Central memory CD8-positive, alpha-beta T cell (primary cell): ENCODE results near the gene ZNF236.
A peak's percentile ranks its signal among the peaks of the same experiment; 100 is the strongest.

Source experiments
- ATAC-seq: fragments of 150-1000 bp; cut with Tn5 transposase; replicated peaks from 2 replicates; pipeline ENCODE4 v1.10.0; 2022; ENCODE audit warnings: mild to moderate bottlenecking, moderate FRiP score, moderate number of reproducible peaks; ENCODE audit not compliant: poor library complexity, severe bottlenecking; ENCODE audit errors: extremely low read depth
- DNase-seq, 2 donors: peaks; one replicate each; pipeline ENCODE4 v3.0.0; 2021; ENCODE audit warnings: low spot score in 2 of 2
- H3K27ac Mint-ChIP-seq: one replicate; pipeline ENCODE4 v1.8.0; 2022; ENCODE audit warnings: low read depth, mild to moderate bottlenecking, moderate library complexity, mixed read lengths
- H3K27me3 Mint-ChIP-seq: one replicate; pipeline ENCODE4 v1.8.0; 2022; ENCODE audit warnings: mixed read lengths
- H3K36me3 Mint-ChIP-seq: one replicate; pipeline ENCODE4 v1.8.0; 2022; ENCODE audit warnings: mild to moderate bottlenecking, moderate library complexity, mixed read lengths; ENCODE audit not compliant: insufficient read depth
- H3K4me1 Mint-ChIP-seq: one replicate; pipeline ENCODE4 v1.8.0; 2022; ENCODE audit warnings: mixed read lengths
- H3K4me3 Mint-ChIP-seq: one replicate; pipeline ENCODE4 v1.8.0; 2022; ENCODE audit warnings: mild to moderate bottlenecking, moderate library complexity, mixed read lengths
- H3K9me3 Mint-ChIP-seq: one replicate; pipeline ENCODE4 v1.8.0; 2022; ENCODE audit warnings: mixed read lengths

Gene ZNF236

GRCh38 chr18:76979906-76980305, 157.5 kb downstream of the ZNF236 start:
- Mint-ChIP-seq H3K27me3 (no peaks in the 10 kb centered on the region), H3K9me3 (no peaks in the 10 kb centered on the region), H3K27ac (no peak overlapping the region), H3K4me3 (no peak overlapping the region), H3K4me1 (peaks cover 11% of the 10 kb centered on the region), H3K36me3 (peaks cover 21% of the 10 kb centered on the region)
- no peak for ATAC-seq
- DNase-seq = no peak

DNA sequence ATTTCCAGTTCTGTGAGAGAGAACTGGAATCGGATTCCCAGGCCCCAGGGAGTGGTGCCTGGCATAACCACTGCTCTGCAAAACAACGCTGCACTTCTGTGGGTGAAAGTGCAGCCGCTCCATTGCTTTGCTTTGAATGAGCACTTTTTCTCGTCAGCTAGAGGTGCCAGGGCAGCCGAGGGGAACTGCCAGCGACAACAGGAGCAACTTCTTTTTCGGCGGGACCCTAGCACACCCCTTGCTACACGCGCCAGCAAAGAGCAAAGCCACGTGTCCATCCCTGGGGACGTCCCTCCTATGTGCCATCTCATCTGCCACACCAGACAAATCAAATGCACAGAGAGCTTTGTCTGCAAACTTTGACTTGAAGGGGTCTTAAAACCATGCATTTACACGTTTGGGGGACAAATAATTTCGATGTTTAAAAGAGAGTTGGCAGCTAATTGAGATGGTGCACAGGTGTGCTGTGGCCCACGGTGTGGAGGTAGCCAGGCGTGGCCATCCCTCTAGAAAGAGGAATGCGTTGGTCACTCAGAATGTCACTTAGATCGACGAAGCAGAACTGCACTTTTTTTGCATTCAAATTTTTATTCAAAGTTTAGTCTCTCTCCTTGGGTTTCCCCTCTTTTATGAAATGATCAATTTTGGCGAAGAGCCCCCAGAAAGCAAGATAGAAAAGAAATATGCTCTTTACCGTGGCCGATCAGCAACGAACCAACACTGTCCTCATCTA, 158.5 kb downstream of the ZNF236 start:
- no peak overlapping the region for H3K4me3 Mint-ChIP-seq
- no peak for ATAC-seq
- peaks cover 21% of the 10 kb centered on the region for H3K36me3 Mint-ChIP-seq
- no peaks in the 10 kb centered on the region for H3K27me3 Mint-ChIP-seq
- DNase-seq = no peak
- H3K9me3 Mint-ChIP-seq = no peaks in the 10 kb centered on the region
- H3K4me1 Mint-ChIP-seq = peaks cover 11% of the 10 kb centered on the region
- H3K27ac Mint-ChIP-seq = no peak overlapping the region

- H3K4me3 Mint-ChIP-seq = no peak overlapping the region
- peaks cover 11% of the 10 kb centered on the region for H3K4me1 Mint-ChIP-seq
- no peaks in the 10 kb centered on the region for H3K27me3 Mint-ChIP-seq
- ATAC-seq (no peak), DNase-seq (no peak)
- H3K36me3 Mint-ChIP-seq = peaks cover 19% of the 10 kb centered on the region
- H3K27ac Mint-ChIP-seq = no peak overlapping the region
- no peaks in the 10 kb centered on the region for H3K9me3 Mint-ChIP-seq
Observed at GRCh38 chr18:76981396-76981968, 159.1 kb downstream of the ZNF236 start.

GRCh38 chr18:76982038-76982437, 159.7 kb downstream of the ZNF236 start:
- Mint-ChIP-seq H3K27me3 (no peaks in the 10 kb centered on the region), H3K27ac (peak overlapping the region; percentile 46), H3K4me1 (peaks cover 11% of the 10 kb centered on the region), H3K36me3 (peaks cover 16% of the 10 kb centered on the region), H3K9me3 (no peaks in the 10 kb centered on the region), H3K4me3 (no peak overlapping the region)
- ATAC-seq (no peak), DNase-seq (no peak)

GRCh38 chr18:76982841-76983583, 160.7 kb downstream of the ZNF236 start:
- ATAC-seq (peak; percentile 91), DNase-seq (peak; percentile 74 to 80)
- no peaks in the 10 kb centered on the region for H3K9me3 Mint-ChIP-seq
- peaks cover 17% of the 10 kb centered on the region for H3K36me3 Mint-ChIP-seq
- peaks cover 12% of the 10 kb centered on the region for H3K4me1 Mint-ChIP-seq
- H3K4me3 Mint-ChIP-seq = no peak overlapping the region
- H3K27ac Mint-ChIP-seq = peak overlapping the region; percentile 46
- no peaks in the 10 kb centered on the region for H3K27me3 Mint-ChIP-seq

DNA sequence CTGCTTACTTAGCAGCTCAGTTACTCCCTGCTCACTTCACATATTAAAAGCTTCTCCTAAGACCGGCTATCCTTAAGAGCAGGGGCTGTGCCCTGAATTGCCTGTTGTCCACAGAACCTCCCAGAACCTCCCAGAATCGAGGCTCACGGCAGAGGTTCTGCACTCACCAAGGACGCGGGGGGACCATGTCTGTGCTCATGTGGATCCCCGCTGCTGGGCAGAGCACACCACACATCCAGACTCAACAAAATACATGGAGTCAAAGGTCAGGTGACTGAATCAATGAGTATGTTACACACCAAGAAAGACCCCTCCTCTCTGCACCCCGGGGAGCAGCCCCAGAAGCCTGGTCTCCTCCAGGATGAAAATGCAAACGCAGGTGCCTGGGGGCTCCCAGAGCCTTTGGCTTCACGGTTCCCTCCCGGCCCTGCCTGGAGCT, 161.3 kb downstream of the ZNF236 start:
- Mint-ChIP-seq H3K27me3 (no peaks in the 10 kb centered on the region), H3K4me1 (peaks cover 16% of the 10 kb centered on the region), H3K36me3 (peaks cover 18% of the 10 kb centered on the region), H3K4me3 (no peak overlapping the region), H3K9me3 (no peaks in the 10 kb centered on the region), H3K27ac (peak overlapping the region; percentile 16)
- ATAC-seq = no peak
- DNase-seq = no peak

- Mint-ChIP-seq H3K27ac (peak overlapping the region; percentile 16), H3K4me1 (peaks cover 12% of the 10 kb centered on the region), H3K36me3 (peaks cover 20% of the 10 kb centered on the region), H3K9me3 (no peaks in the 10 kb centered on the region), H3K4me3 (no peak overlapping the region), H3K27me3 (no peaks in the 10 kb centered on the region)
- DNase-seq (no peak), ATAC-seq (no peak)
Observed at GRCh38 chr18:76984193-76985155, 162.1 kb downstream of the ZNF236 start.

DNA sequence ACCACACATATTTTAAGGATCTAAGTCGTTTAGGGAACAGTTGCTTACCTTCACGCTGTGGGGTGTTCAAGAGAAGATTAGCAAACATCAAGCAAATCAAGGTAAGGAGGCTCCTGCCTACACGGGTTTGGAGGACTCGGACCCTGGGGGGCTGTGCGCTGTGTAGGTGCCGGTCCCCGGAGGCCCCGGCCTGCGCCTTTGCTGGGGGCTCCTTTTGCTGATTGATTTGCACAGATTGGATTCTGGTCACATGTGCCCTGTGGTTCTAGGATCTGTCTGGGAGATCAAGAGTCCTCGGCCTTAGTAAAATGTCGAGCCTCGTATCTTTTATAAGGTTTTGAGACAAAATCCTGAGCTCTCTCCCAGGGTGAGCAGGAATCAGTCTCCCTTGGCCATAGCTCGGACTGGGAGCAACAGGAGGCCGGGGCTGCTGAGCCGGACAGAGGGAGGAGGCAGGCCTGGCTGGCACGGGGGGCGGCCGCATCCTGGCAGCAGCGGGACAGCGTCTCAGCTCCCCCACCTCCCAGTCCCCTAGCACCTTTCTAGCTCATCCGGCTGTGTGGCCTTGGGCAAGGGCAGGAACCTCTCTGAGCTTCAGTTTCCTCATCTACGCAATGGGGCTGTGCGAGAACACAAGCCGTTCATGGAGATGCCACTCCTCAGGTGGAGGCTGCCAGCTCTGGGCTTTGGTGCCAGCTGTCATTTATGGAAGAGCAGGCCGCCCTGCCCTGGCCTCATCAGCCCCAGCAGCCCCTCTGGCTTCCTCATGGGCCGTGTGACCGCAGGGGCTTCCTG, 163.0 kb downstream of the ZNF236 start:
- no peaks in the 10 kb centered on the region for H3K9me3 Mint-ChIP-seq
- peaks cover 18% of the 10 kb centered on the region for H3K36me3 Mint-ChIP-seq
- H3K4me3 Mint-ChIP-seq = no peak overlapping the region
- peaks cover 13% of the 10 kb centered on the region for H3K4me1 Mint-ChIP-seq
- DNase-seq (no peak), ATAC-seq (no peak)
- H3K27ac Mint-ChIP-seq = no peak overlapping the region
- no peaks in the 10 kb centered on the region for H3K27me3 Mint-ChIP-seq

GRCh38 chr18:76985951-76986236, 163.5 kb downstream of the ZNF236 start:
- no peak overlapping the region for H3K4me3 Mint-ChIP-seq
- no peaks in the 10 kb centered on the region for H3K27me3 Mint-ChIP-seq
- H3K9me3 Mint-ChIP-seq = no peaks in the 10 kb centered on the region
- H3K4me1 Mint-ChIP-seq = peaks cover 19% of the 10 kb centered on the region
- H3K36me3 Mint-ChIP-seq = peaks cover 21% of the 10 kb centered on the region
- ATAC-seq (no peak), DNase-seq (no peak)
- no peak overlapping the region for H3K27ac Mint-ChIP-seq

DNA sequence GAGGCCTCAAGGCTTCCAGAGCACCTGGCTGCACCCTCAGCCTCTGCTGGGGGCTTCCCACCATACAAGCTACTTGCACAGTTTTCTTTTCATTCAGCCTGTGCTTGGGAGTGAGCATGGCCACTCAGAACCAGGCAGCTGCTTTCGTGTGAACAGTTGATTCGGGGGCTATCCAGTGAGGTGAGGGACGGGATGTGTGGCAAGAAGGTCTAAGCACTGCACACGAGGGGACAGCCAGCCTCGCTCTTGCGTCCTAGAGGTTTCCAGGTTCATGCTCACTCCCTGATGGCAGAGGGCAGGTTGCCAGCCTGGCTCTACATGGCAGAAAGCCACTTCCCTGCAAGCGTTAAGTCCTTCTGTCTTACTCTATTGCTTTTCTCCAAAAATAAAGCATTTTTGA, 164.0 kb downstream of the ZNF236 start:
- no peak for ATAC-seq
- no peaks in the 10 kb centered on the region for H3K9me3 Mint-ChIP-seq
- H3K4me3 Mint-ChIP-seq = no peak overlapping the region
- no peak overlapping the region for H3K27ac Mint-ChIP-seq
- peaks cover 23% of the 10 kb centered on the region for H3K4me1 Mint-ChIP-seq
- no peaks in the 10 kb centered on the region for H3K27me3 Mint-ChIP-seq
- no peak for DNase-seq
- peaks cover 19% of the 10 kb centered on the region for H3K36me3 Mint-ChIP-seq

DNA sequence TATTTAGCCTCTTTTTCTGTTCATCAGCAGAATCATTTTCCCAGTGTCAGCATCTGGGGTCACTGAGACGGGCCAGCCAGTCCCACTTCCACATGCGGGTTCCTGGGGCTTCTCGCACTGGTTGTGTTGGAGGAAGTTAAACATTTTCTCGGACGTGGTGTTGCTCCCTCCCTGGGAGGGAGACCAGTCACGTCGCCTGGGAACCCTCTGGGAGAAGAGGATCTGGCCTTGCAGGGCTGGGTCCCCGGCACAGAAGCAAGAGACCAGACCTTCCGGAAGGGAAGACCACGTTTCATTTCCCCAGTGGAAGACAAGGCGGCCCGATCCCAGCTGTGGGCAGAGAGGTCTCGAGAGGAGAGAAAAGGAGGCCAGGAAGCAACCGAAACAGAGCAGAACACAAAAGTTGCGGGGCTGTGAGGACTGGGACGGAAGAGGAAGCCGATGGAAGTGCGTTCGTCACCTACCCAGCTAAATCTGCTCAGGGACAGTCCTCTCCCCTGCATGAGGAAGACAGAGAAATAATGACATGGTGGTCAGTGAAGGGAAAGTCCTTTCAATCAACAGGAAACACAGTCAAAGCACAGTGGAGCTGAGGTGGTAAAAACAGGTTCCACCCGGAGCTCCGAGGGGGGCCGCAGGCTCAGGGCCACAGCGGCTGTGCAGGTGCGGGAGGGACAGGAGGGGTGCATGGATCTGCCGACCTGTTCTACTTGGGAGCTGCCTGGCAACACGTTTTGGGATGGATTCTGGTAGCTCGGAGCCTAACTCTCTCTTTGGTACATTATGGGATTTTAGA, 165.9 kb downstream of the ZNF236 start:
- ATAC-seq (no peak), DNase-seq (no peak)
- H3K27me3 Mint-ChIP-seq = no peaks in the 10 kb centered on the region
- H3K27ac Mint-ChIP-seq = peak overlapping the region; percentile 65
- H3K9me3 Mint-ChIP-seq = no peaks in the 10 kb centered on the region
- H3K36me3 Mint-ChIP-seq = peaks cover 15% of the 10 kb centered on the region
- H3K4me3 Mint-ChIP-seq = no peak overlapping the region
- peaks cover 25% of the 10 kb centered on the region for H3K4me1 Mint-ChIP-seq
